ENCODE results near the gene CMTM4.
"Not testable (repeated sequence)": the region's sequence is repeated elsewhere in the genome, so short reads cannot be mapped to it uniquely, and the experiment has no call there.

Gene CMTM4

GRCh38 chr16:66588981-66589713 lies 107.4 kb downstream of the CMTM4 start:
- peak; percentile 25 for DNase-seq

GRCh38 chr16:66587881-66588600 lies 108.5 kb downstream of the CMTM4 start:
- DNase-seq: no peak

GRCh38 chr16:66585481-66586239 lies 110.9 kb downstream of the CMTM4 start:
- DNase-seq: peak; percentile 24

- no peak for DNase-seq
Observed at GRCh38 chr16:66581246-66581952, 115.1 kb downstream of the CMTM4 start.

- DNase-seq: no peak
Observed at GRCh38 chr16:66580605-66581209, 115.8 kb downstream of the CMTM4 start.

GRCh38 chr16:66578651-66579531 lies 117.7 kb downstream of the CMTM4 start, which contains the start of gene CMTM2:
TSS of gene CMTM2 (plus strand) at chr16:66579463. CDS start at chr16:66579608, 145 bp downstream.
- DNase-seq: no peak

GRCh38 chr16:66576296-66576695 lies 120.2 kb downstream of the CMTM4 start:
- no peak for DNase-seq

- DNase-seq: no peak
Observed at GRCh38 chr16:66575060-66575459, 121.5 kb downstream of the CMTM4 start.

GRCh38 chr16:66574531-66574930 lies 122.0 kb downstream of the CMTM4 start:
- DNase-seq: no peak

GRCh38 chr16:66574081-66574480 lies 122.5 kb downstream of the CMTM4 start:
- DNase-seq: no peak

- DNase-seq: no peak
Observed at GRCh38 chr16:66572356-66572755, 124.2 kb downstream of the CMTM4 start.

GRCh38 chr16:66569827-66570405 lies 126.6 kb downstream of the CMTM4 start:
- no peak for DNase-seq

GRCh38 chr16:66569131-66569530 lies 127.4 kb downstream of the CMTM4 start:
- DNase-seq: no peak

- no peak for DNase-seq
Observed at GRCh38 chr16:66568355-66568754, 128.2 kb downstream of the CMTM4 start.

- not testable (repeated sequence) for DNase-seq
Observed at GRCh38 chr16:66567270-66567669, 129.3 kb downstream of the CMTM4 start.

- no peak for DNase-seq
Observed at GRCh38 chr16:66566051-66566901, 130.3 kb downstream of the CMTM4 start, which contains the start of gene CMTM1. TSS of gene CMTM1 (plus strand) at chr16:66566439. CDS start at chr16:66566514, 75 bp downstream.

Measured in GDM1 (cell line).